Measurements from ENCODE around the gene FLRT1. TPM values are rescaled to one million over a fixed set of nuclear protein-coding genes. Genes with fewer than 3 reads are reported as not detected.

FLRT1 gene
- total and polyA plus RNA-seq, 7 donors: 0.03 to 0.10 (median 0.08) TPM; not detected in 2

- no peak for TF ChIP-seq CTCF (IDR thresholded peaks at IDR 0.05)
- peak; percentile 68 to 85 for DNase-seq
- H3K9me3 ChIP-seq: no peaks in the 10 kb centered on the region
- peak overlapping the region; percentile 51 for H3K27ac ChIP-seq
- intact Hi-C loops (cut with DNase I): loop anchor here in 1 of 2 donors (2.0 kb wide), 1 partner anchor 66 kb away; no protein-coding TSS in a partner anchor
- no peaks in the 10 kb centered on the region for H3K27me3 ChIP-seq (ENCODE audit: insufficient read depth in 3 of 3, low read length in 2 of 3)
- peaks cover 24% of the 10 kb centered on the region for H3K4me1 ChIP-seq
- H3K36me3 ChIP-seq (ENCODE audit: insufficient read depth in 1 of 2, low read depth in 1 of 2): no peaks in the 10 kb centered on the region
- peak overlapping the region; percentile 74 for H3K4me3 ChIP-seq
- peak; percentile 80 to 94 (median 89) for ATAC-seq
- WGBS, 3 donors: 1 to 2% (median 2%) methylated on average over 55 to 85 of the region's 85 CpGs
These were observed 626 bp downstream of the FLRT1 start for GRCh38 chr11:64036087-64037026.

GRCh38 chr11:64037027-64037634 is 1.4 kb downstream of the FLRT1 start:
- peak in 3 of 4 donors; percentile 45 to 66 (median 59) for ATAC-seq
- Histone ChIP-seq H3K9me3 (no peaks in the 10 kb centered on the region), H3K36me3 (ENCODE audit: insufficient read depth in 1 of 2, low read depth in 1 of 2) (no peaks in the 10 kb centered on the region), H3K27ac (peak overlapping the region; percentile 51), H3K4me1 (peaks cover 24% of the 10 kb centered on the region), H3K4me3 (peak overlapping the region; percentile 74), H3K27me3 (ENCODE audit: insufficient read depth in 3 of 3, low read length in 2 of 3) (no peaks in the 10 kb centered on the region)
- whole genome bisulfite sequencing, 3 donors: 34 to 56% (median 44%) methylated on average over 22 to 23 of the region's 23 CpGs
- DNase-seq: no peak
- intact Hi-C loops (cut with DNase I): loop anchor here in 1 of 2 donors (2.0 kb wide), 1 partner anchor 66 kb away; no protein-coding TSS in a partner anchor
- no peak for TF ChIP-seq CTCF (IDR thresholded peaks at IDR 0.05)

GRCh38 chr11:64038500-64038899 is 2.8 kb downstream of the FLRT1 start:
- no peak overlapping the region for H3K27ac ChIP-seq
- H3K36me3 ChIP-seq (ENCODE audit: insufficient read depth in 1 of 2, low read depth in 1 of 2): no peaks in the 10 kb centered on the region
- DNase-seq (no peak), ATAC-seq (no peak)
- no peak overlapping the region for H3K4me3 ChIP-seq
- H3K9me3 ChIP-seq: no peaks in the 10 kb centered on the region
- no peak for TF ChIP-seq CTCF (IDR thresholded peaks at IDR 0.05)
- H3K27me3 ChIP-seq (ENCODE audit: insufficient read depth in 3 of 3, low read length in 2 of 3): no peaks in the 10 kb centered on the region
- peaks cover 24% of the 10 kb centered on the region for H3K4me1 ChIP-seq
- intact Hi-C loops (cut with DNase I): no loop called here
- 95 to 98% (median 95%) methylated on average over 4 of the region's 4 CpGs for WGBS, 3 donors

- Histone ChIP-seq H3K4me1 (peaks cover 24% of the 10 kb centered on the region), H3K36me3 (ENCODE audit: insufficient read depth in 1 of 2, low read depth in 1 of 2) (no peaks in the 10 kb centered on the region), H3K27ac (no peak overlapping the region), H3K4me3 (no peak overlapping the region), H3K9me3 (no peaks in the 10 kb centered on the region), H3K27me3 (ENCODE audit: insufficient read depth in 3 of 3, low read length in 2 of 3) (no peaks in the 10 kb centered on the region)
- no peak for TF ChIP-seq CTCF (IDR thresholded peaks at IDR 0.05)
- 88 to 93% (median 89%) methylated on average over 15 to 16 of the region's 16 CpGs for WGBS, 3 donors
- no peak for ATAC-seq
- intact Hi-C loops (cut with DNase I): no loop called here
- DNase-seq: no peak
These were observed 3.4 kb downstream of the FLRT1 start for GRCh38 chr11:64039012-64039665.
